ENCODE data around the gene STRA8. TPM values are rescaled to one million over a fixed set of nuclear protein-coding genes. Genes with fewer than 3 reads are reported as not detected.

Gene STRA8
- total RNA-seq, 4 donors from 2014 or later: not detected

DNA sequence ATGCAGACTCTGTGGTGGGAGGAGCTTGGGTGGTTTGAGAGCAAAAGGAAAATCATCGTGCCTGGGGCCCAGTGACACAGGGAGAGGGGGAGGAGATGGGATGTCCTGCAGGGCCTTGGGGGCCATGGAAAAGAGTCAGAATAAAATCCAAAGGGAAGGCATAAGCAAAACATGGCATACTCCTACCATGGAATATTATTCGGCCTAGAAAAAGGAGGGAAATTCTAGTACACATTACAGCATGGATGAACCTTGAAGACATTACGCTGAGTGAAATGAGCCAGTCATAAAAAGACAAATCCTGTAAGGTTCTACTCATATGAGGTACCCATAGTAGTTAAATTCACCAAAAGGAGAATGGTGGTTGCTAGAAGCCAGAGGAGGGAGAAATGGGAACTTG, 38.7 kb downstream of the STRA8 start:
- Histone ChIP-seq H3K27me3 (no peaks in the 10 kb centered on the region), H3K36me3 (no peaks in the 10 kb centered on the region), H3K9me3 (no peaks in the 10 kb centered on the region), H3K4me3 (no peak overlapping the region), H3K4me1 (no peaks in the 10 kb centered on the region), H3K27ac (no peak overlapping the region)
- no peak for DNase-seq
- no peak for TF ChIP-seq POLR2A (IDR thresholded peaks at IDR 0.05)
- no peak for TF ChIP-seq CTCF (IDR thresholded peaks at IDR 0.05)
- intact Hi-C loops (cut with DNase I; ENCODE audit: low total_unique reads): no loop called here

GRCh38 chr7:135273581-135273980, 39.9 kb downstream of the STRA8 start:
- Histone ChIP-seq H3K36me3 (no peaks in the 10 kb centered on the region), H3K4me3 (no peak overlapping the region), H3K27ac (no peak overlapping the region), H3K9me3 (no peaks in the 10 kb centered on the region), H3K27me3 (no peaks in the 10 kb centered on the region), H3K4me1 (no peaks in the 10 kb centered on the region)
- no peak for DNase-seq
- intact Hi-C loops (cut with DNase I; ENCODE audit: low total_unique reads): no loop called here
- TF ChIP-seq POLR2A (IDR thresholded peaks at IDR 0.05) (no peak), CTCF (IDR thresholded peaks at IDR 0.05) (no peak)

- Histone ChIP-seq H3K36me3 (no peaks in the 10 kb centered on the region), H3K27me3 (no peaks in the 10 kb centered on the region), H3K27ac (no peak overlapping the region), H3K9me3 (no peaks in the 10 kb centered on the region), H3K4me3 (no peak overlapping the region), H3K4me1 (no peaks in the 10 kb centered on the region)
- TF ChIP-seq POLR2A (IDR thresholded peaks at IDR 0.05) (no peak), CTCF (IDR thresholded peaks at IDR 0.05) (peak; percentile 67 to 84 (median 73))
- intact Hi-C loops (cut with DNase I; ENCODE audit: low total_unique reads): no loop called here
- peak; percentile 57 to 61 for DNase-seq
Observed at GRCh38 chr7:135274495-135275268, 41.0 kb downstream of the STRA8 start.

DNA sequence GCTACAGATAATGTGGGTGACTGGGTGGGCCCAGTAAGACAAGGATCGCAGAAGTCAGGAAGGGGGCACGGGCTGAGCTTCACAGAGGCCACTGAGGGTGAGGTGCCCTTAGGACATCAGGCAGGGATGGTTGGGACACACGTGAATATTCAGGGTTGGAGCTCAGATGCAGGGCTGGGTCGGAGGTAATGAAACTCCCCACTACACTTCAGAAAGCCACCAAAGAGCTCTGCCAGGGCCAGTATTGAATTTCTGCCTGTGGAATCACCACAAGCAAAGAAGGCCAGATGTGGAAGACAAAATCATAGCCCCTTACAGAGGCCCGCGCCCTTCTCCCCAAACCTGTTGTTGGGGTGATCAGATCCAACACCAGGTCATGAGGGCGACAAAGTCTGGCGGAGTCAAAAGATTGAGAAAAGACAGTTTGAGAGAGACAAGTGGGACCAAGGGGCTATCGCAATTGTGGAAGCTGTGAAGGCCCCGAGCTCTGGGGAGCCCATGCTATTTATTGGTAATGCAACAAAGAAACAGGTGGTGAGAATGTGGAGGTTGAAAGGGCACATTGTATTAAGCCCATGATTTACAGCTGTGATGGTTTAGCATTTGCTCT, 42.4 kb downstream of the STRA8 start:
- Histone ChIP-seq H3K9me3 (no peaks in the 10 kb centered on the region), H3K4me3 (no peak overlapping the region), H3K27me3 (no peaks in the 10 kb centered on the region), H3K27ac (no peak overlapping the region), H3K36me3 (no peaks in the 10 kb centered on the region), H3K4me1 (no peaks in the 10 kb centered on the region)
- no peak for DNase-seq
- intact Hi-C loops (cut with DNase I; ENCODE audit: low total_unique reads): no loop called here
- TF ChIP-seq POLR2A (IDR thresholded peaks at IDR 0.05) (no peak), CTCF (IDR thresholded peaks at IDR 0.05) (no peak)

DNA sequence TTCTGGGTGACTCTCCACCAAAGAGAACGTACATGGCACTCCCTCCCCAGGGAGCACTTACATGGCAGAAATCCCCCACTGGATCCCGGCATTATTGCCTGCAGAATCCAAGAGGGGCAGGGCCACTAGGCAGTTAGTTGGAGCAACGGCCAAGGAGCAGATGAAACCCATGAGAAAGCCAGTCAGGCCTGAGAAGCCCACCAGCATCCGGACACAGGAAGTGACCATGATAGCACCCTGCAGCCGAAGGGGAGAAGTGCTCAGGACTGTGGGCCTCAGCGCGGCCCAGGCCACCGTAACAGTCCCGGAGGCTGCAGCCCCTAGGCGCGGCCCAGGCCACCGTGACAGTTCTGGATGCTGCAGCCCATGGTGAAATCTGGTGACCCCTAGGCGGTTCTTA, 43.5 kb downstream of the STRA8 start:
- intact Hi-C loops (cut with DNase I; ENCODE audit: low total_unique reads): no loop called here
- Histone ChIP-seq H3K4me1 (no peaks in the 10 kb centered on the region), H3K27me3 (no peaks in the 10 kb centered on the region), H3K9me3 (no peaks in the 10 kb centered on the region), H3K27ac (no peak overlapping the region), H3K4me3 (no peak overlapping the region), H3K36me3 (no peaks in the 10 kb centered on the region)
- TF ChIP-seq POLR2A (IDR thresholded peaks at IDR 0.05): no peak
- TF ChIP-seq CTCF (IDR thresholded peaks at IDR 0.05): no peak
- DNase-seq: no peak

Data from uterus (tissue), 4 donors.